ENCODE results near the gene DERL2.

DNA sequence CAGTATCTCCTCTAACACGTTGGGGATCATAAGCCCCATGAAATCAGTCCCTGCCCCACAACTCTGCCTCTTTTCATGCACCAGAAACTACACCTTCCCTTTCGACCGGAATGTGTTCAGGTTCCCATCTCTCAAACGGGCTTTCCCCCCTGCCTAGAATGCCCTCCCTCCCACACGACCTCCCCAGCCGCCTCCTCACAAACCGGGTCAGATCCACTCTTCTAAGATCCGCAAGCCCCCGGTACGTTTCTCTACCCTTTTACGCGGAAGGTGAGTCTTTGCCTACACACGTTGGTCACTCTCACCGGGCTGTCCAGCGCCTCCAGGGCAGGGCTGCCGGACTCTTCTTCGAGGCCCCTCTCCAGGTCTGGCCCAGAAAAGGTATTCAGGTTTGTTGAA lies 17.9 kb downstream of the DERL2 start:
- TF ChIP-seq, protein P1, sequence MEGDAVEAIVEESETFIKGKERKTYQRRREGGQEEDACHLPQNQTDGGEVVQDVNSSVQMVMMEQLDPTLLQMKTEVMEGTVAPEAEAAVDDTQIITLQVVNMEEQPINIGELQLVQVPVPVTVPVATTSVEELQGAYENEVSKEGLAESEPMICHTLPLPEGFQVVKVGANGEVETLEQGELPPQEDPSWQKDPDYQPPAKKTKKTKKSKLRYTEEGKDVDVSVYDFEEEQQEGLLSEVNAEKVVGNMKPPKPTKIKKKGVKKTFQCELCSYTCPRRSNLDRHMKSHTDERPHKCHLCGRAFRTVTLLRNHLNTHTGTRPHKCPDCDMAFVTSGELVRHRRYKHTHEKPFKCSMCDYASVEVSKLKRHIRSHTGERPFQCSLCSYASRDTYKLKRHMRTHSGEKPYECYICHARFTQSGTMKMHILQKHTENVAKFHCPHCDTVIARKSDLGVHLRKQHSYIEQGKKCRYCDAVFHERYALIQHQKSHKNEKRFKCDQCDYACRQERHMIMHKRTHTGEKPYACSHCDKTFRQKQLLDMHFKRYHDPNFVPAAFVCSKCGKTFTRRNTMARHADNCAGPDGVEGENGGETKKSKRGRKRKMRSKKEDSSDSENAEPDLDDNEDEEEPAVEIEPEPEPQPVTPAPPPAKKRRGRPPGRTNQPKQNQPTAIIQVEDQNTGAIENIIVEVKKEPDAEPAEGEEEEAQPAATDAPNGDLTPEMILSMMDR (IDR thresholded peaks at IDR 0.05) = no peak
- no peak for TF ChIP-seq POLR2A (IDR thresholded peaks at IDR 0.05)

Measured in lower leg skin (tissue), 3 donors.